ENCODE measurements around the gene CBR1.

GRCh38 chr21:36032647-36033406, 37.0 kb upstream of the CBR1 start:
- TF ChIP-seq CTCF (IDR thresholded peaks at IDR 0.05) (no peak), POLR2A (IDR thresholded peaks at IDR 0.05) (no peak), EP300 (IDR thresholded peaks at IDR 0.05) (no peak)
